Right kidney (tissue), 1 donor: ENCODE data around the gene NEDD9.

Source experiments
- DNase-seq: peaks from one replicate; pipeline ENCODE4 v3.0.0-alpha.2; 2016

NEDD9 gene

DNA sequence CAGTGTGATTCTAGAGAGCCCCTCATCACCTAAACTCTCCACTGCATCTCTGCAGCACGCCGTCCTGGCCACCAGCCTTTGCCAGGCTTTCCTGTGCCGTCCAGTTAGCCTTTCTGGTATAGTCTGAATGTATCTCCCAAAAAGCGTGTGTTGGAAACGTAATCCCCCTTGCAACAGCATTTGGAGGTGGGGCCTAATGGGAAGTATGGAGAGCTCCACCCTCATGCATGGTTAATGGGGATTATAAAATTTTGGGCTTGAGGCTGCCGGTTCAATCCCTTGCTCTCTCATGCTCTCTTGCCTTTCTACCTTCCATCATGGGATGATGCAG, 53.4 kb downstream of the NEDD9 start:
- no peak for DNase-seq

DNA sequence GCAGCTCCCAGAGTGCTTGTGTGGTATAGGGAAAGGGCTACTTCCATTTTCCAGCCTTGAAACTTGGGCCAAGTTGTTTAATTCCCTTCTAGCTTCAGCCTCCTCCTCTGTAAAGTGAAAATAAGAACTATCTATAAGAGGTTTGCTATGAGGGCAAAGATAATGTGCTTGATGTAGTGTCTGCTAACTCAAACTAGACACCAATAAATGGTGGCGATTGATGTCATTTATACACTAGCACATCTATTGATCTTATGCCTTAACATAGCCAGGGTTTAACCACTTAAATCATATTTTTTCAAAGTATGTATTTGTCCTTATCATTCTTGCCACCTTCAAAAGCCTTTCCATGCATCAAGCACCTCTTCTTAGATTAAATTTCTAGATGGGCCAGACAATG, 55.2 kb downstream of the NEDD9 start:
- no peak for DNase-seq

DNA sequence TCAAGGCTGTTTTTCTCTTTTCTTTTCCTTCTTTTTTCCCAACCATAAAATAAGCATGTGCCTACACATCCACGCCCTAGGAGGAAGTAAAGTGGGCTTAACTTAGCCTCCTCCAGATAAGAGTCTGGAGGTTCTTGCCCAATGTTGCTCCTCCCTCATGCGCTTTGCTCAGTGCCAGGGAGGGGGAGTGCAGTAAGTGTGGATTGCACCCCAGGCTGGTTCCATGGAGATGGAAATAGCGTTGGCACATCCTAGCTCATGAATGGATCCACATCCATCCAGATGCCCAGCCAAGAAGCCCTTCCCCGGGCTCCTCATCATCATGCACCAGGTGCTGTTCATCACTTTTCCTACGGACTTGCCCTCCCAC, 58.2 kb downstream of the NEDD9 start:
- no peak for DNase-seq

DNA sequence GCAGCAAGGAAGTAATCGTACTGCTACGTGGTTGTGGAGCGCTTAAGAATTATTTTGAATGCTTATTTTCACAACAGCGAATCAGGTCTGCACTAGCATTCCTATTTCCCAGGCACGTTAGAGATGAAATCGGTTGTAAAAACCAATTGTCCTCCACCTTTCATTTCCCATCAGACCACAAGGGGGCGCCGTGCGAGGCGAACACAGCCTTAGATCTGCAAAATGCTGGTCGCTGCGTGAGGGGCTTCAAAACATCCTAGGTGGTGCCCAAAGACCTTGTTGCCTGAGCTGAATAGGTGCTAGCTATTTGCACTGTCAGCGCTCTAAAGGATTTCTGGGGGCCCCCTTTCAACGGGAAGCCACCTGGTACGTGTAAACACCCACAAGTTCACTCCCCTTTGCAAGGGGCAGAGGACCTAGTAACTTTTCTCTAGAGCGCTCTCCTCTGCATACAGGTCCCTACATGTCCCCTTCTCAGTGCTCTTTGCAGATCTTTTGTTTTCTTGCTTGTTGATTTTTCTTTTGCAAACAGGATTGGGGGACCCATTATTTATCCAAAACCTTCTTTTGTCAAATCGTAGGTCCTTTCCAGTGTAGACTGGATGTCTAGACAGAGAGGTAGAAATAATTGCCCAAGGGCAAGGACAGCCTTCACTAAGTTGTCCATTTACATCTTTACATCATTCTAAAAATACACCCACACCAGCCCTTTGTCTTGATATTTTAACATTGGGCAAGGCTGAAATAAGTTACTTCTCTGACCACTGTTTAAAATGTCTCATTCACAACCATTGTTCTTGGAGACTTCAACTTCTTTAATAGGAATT, 59.8 kb downstream of the NEDD9 start:
- peak; percentile 67 for DNase-seq

DNA sequence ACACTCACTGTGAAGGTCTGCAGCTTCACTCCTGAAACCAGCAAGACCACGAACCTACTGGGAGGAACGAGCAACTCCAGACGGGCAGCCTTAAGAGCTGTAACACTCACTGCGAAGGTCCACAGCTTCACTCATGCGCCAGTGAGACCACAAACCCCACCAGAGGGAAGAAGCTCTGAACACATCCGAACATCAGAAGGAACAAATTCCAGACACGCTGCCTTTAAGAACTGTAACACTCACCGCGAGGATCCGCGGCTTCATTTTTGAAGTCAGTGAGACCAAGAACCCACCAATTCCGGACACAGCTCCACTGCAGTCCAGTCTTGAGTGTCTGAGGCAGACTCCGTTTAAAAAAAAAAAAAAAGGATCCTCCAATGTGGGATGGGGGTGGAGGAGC, 60.5 kb downstream of the NEDD9 start:
- DNase-seq = no peak

DNA sequence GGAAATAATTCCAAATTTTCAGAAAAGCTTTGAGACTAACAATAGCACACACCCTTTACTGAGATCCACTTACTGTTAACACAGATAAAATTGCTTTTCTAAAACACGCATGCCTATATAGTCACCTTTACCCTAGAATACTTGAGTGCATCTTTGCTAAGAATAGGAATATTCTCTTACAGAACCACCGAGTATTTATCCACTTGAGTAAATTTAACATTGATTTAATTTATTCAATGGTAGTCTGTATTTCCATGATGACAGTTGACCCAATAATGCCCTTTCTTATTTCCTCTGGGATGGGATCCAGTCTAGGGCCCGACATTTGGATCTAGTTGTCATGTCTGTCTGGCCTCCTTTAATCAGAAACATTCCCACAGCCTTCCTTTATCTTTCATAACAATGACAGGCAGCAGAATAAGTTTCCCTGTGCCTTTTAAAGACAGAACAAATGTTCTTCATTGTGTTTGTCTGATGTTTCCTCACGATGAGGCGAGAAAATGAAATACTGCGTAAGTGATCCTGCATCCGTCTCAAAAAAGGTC, 64.3 kb downstream of the NEDD9 start:
- DNase-seq = no peak

DNA sequence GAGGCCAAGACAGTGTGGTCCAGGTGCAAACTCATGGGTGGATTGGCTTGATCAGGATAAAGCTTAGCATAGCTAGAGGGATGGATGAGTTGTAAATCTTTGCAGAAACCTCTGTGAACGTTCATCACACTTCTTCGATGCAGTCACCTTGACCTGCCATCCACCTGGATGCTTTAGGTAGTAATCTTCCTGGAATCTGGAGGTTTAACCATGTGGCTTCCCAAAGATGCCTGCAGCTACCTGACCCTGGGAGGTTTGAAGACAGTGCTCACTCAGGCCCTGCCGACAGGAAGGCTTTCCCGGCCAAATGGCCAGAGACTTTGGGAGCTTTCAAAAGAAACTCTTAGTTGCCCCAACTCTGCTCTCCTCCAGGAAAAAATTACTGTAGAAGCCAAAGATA, 65.5 kb downstream of the NEDD9 start:
- DNase-seq = no peak

DNA sequence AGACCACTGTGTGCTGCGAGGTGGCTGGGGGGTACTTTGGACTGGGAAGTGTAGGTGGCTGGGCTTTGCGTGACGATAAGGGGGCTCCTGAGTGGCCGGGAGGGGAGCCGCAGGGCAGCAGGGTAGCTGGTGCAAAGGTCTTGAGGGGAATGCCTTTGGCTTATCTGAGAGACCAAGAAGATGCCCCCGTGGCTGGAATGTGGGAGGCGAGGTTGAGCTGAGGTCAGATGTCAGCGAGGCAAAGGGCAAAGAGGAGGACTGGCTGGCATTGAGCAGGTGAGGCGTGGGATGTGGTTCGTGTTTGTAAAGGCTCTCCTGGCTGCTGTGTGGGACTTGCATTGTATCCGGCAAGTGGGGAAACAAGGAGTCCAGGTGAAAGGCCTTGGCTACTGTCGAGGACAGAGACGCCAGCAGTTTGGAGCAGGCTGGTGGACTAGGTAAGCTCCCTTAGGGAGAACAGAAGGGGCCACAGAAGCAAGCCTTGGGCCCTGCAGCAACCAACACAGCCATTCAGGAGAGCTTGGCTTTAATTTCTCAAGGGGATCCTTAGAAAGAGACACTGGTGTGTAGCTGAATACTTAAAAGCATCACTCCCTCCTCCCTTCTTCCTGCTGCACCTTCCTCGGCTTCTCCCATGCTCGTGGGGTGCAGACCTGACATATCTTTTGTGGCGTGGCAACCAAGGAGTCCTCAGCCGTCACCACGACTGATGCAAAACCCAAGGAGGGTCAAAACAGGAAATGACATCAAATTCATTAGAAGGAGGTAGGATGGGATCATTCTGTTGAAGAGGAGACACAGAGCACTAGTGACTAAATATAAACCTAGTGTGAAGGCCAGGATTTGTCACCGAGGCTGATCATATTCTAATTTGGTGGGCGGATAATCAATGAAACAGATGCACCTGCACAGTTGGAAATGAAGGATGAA, 67.5 kb downstream of the NEDD9 start:
- no peak for DNase-seq

DNA sequence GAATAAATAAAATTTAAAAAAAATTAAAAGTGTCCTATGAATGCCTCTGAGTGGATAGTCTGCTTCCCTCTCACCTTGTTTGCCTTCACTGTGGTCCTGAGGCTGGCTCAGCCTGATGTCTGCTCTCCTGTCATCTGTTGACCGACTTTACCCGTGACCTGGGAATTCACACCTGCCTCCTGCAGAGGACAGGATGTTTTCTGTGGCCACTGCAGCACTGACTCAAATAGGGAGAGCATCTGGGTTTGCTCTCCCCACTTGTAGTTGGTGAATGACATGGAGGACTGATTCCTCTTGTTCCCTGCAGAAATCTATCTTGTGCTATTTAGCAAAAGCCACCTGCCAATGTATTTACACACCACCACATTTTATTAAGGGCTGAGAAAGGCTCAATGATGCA, 68.5 kb downstream of the NEDD9 start:
- DNase-seq = no peak

DNA sequence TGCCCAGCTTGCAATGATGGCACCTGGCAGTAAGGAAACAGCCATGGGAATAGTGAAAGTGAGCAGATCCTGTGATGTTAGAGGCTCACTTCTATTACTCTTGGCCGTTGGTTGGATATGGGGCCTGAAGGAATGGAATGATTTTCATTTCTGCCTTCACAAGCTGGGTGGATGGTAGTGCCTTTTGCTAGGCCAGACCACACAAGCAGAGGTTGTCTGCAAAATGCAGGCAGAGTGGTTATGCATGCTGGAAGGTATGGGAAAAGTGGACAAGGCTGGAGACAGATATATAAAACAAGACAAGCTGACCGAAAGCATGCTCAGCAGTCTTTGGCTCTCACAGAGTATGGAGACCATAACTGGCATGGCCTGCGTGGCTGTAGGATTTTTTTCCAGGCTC, 70.2 kb downstream of the NEDD9 start:
- DNase-seq = no peak

DNA sequence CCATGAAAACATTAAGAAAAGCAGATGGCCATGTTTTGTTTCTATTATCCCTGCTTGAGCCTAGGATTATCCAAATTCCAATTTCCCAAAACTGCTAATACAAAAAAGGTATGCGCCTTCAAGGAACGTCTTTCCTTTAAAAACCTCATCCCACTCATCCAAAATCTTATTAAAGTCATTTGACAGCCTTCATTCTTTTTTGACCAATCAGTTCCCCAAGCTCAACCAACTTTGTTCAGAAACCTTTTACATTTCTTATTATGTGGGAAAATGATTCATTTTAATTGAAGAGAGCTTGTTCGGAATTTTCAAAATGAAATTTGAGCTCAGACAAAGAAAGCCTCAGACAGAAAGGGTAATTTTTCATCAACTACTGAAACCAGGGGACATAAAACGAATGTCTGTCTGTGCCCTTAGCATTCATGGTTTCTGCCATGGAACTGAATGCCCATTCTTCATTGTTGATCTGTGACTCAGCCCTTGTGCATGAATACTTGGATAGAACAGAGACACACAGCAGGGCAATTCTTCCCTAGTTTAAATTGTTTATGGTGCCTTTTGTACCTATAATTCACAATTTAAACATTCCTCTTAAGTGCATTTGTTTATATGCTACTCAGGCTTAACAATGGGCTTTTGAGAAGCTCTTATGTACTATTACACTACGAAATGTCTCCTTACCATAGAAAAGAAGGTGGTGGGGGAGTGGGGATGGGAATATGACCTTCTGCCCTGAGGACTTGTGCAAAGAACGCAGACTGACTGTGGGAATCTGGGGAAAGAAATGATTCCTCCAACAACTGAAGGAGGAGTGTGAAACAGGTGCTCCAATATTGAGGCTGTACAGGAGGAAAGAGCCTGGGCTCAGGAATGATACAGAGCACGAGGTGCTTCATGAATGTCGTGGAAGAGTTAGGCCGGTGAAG, 71.2 kb downstream of the NEDD9 start:
- no peak for DNase-seq

DNA sequence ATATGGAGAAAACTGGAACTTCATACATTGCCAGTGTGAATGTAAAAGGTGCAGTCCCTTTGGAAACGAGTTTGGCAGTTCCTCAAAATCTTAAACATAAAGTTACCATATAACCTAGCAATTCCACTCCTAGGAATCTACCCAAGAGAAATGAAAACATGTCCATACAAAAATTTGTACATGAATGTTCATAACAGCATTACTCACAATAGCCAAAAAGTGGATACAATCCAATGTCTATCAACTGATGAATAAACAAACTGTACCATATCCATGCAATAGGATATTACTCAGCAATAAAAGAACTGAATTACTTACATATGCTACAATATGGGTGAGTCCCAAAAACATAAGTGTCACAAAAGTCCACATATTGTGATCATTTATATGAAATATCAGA, 72.3 kb downstream of the NEDD9 start:
- no peak for DNase-seq

DNA sequence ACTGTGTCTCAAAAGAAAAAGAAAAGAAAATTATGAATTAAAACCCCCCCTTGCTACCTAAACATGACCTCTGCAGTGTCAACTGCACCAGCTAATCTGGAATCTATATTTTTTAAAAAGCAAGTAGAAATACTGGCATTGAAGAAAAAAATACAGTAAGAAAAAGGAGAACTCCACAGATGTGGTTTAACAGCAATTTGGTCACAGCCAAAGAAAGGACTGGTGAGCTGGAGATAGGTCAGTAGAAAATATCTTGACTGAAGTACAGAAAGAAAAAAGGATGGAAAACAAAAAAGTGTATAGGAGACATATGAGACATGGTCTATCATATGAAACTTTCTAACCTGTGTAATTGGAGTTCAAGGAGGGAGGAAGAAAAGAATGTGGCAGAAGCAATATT, 76.9 kb downstream of the NEDD9 start:
- DNase-seq = no peak

DNA sequence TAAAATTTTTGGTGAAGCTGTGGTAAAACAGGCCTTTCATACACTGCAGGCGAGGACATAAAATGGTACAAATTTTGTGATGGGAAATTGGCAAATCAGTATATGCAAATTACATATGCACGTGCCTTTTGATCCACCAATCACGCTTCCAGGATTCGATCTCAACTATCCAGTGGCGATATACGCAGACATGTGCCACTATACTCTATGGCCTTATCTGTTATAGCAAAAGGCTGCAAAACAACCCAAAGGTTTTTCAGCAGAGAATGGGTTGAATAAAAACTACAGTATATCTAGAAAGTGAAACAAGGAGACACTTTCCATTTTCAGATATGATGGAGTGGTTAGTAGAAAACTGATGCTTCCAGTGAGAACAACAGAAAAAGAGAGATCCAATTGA, 79.0 kb downstream of the NEDD9 start:
- DNase-seq = no peak

DNA sequence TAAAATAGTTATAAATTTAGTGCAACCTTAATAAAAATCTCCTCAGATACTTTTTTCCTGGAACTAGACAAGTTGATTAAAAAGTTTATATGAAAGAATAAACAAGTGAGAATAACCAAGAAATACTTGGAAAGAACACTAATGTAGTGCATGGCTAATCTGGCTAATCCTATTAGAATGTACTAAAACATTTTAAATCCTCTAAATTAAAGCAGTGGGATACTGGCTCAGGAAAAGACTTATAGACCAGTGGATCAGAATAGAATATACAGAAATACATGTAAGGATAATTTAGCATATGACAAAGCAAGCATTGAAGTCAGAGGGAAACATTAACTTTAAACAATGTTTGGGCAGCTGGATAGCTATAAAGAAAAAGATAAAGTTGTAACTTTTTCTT, 79.9 kb downstream of the NEDD9 start:
- DNase-seq = no peak

DNA sequence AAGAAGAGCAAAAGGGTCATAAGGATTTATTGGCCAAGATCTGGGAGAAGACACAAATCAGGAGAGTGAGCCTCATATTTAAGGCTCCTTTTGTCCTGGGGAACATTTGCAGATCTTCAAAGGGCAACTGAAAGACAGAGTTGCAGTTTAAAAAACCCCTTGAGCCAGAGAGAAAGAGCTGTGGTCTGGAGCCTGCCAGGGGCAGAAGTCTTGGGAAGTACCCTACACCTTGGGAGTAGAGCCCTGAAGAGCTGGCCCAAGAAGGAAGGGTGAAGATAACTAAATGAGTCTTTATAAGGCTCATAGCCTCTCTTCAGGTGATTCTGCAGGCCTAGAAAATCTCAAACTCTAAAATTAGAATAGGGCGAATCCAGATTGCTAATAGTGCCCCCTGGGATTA, 81.0 kb downstream of the NEDD9 start:
- no peak for DNase-seq

DNA sequence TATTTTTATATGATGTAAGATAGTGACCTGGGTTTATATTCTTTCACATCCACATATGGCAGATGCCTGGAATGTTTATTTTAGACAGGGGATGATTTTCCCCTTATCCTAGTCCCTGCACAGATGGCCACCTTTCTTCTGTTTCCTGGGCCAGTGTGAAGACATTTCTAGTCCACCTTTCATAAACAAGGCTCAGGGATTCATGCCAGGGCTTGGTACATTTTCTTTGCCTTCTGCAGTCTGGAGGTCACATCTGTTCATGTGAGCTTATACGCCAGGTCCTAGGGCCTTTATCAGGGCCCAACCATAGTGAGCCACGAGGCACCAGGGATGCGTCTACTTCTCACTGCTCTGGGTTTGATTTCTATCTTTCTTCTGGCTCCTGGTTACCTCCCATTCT, 82.9 kb downstream of the NEDD9 start:
- DNase-seq = no peak

DNA sequence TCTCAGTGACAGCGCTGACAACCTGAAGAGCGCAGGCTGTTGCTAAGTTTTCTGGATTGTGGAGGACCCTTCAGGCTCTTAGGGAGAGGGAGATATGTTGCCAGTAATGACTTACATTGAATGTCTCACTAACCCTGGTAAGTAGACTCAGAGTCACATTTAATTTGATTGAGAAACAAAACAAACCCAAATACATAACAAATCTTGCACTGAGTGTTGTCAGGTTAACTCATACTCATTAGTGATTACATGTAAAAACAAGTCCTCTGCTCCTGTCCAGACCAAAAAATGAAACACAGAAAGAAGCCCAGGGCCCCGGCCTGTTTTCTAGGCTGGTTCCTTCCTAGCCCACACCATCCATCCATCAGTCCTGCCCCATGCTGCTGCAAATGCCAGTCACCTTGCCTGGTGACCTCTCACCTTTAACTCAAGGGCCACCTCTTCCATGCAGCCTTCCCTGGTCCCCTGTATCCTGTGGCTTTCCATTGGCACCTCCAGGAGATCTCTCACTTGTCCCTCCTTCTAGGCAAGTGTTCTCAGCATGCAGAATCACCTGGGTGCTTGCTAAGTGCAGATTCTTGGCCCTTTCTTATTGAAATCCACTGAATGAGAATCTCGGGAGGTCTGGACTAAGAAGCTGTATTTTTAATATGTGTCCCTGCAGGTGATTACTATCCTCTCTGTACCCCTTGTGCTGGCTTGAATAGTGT, 86.2 kb downstream of the NEDD9 start:
- no peak for DNase-seq

DNA sequence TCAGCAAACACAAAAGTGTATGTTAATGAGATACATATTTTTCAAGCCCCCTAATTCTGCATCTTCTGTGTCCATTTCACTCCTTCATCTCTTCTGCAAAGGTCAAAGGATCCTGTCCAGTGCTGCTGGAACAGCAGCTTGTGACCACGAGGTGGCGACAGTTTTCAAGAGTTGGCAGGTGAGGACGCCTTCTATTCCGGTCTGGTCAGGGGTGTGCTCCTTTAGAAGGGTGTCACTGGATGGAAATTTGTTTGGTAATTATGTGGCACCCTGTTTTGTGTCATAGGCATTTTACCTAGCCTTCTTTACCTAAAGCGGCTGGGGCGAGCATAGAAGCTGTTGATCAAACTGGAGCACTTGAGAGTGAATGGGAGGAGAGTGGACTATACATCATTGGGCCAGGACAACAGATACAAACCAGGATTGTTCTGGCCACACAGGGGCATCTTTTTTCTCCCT, 88.0 kb downstream of the NEDD9 start:
- DNase-seq = peak; percentile 50

DNA sequence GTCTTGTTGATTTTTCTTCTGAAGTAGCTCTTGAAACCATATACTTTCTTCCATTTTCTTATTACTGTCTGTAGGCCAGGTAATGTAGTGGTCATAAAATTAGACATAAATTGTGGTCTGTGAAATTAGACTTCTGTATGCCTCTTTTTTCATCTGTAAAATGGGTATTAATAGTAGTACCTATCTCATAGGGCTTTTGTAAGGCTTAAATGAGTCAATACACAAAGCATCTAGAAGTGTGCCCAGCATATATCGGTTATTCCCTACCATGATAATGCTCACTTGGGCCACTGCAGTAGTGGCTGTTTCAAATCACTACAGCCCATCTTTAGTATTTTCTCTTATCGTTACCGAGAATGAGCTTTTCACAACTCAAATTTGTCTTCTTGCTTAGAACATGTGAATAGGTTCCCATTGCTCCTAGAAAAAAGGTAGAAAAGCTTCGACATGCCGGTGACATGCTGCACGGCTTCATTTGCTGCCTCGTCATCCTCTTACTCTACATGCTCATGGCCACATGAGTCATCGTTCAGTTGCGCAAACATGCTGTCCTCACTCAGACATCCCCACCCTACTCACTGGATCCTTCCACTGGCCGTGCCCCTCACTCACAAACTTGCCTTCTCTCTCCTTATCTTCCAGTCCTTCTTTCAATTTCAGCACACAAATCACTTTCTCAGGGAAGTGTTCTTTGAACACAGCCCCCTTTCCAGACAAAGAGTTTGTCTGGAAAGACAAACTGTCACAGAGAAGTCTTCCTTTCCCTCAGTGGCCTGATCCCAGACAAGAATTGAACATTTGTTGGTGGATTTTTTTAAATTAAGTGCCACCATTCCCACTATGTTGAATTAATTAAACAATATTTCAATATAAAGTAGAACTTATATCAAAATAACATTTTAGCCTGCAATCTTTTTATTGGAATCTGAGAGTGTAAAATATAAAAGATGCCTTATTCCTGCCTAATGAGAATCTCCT, 88.8 kb downstream of the NEDD9 start:
- no peak for DNase-seq
